Measurements from ENCODE around the gene CTSO.

Gene CTSO

DNA sequence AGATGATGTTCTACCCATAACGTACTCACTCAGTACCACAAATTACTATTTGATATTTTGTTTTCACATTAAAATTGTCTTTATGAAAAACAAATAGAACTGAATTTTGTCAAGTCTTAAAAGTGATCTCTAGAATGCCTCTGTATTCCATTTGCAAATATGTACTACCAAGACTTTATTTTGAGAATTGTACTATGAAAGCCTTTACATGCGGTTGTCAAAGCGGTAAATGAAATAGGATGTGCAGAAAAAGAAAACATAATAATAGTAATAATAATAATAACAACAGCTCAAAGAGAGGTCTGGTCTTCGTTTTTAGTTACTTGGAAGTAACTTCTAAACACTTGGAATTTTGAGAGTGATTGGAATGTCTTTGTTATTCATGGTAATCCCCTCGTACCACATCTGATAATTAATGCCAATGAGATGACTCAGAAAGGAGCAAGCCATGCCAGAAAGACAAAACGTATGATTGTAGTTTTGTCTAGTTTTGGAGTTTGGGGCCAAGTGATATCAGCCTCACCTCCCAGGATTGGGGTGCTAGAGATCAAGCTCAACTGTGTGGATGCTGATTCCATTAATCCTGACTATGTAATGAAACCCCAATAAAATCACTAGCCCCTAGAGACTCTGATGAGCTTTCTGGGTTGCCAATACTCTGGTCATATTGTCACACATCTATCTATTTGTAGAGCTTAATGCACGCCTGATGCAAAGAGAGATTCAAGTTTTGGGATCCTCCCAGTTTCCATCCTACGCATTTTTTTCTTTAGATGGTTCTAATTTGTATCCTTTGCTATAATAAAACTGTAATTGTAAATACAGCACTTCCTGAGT, 20.2 kb upstream of the CTSO start:
- H3F3A ChIP-seq (ENCODE audit: insufficient read depth), result no peaks in the 10 kb centered on the region
- no peaks in the 10 kb centered on the region for H3K9me3 ChIP-seq (ENCODE audit: insufficient read depth, low read length)
- no peaks in the 10 kb centered on the region for H3K9me2 ChIP-seq (replicated peaks; ENCODE audit: insufficient read depth, low read length)
- H4K20me1 ChIP-seq (ENCODE audit: low read depth, low read length), result no peaks in the 10 kb centered on the region
- H3K27me3 ChIP-seq (ENCODE audit: low read length), result no peaks in the 10 kb centered on the region
- H3K4me2 ChIP-seq (ENCODE audit: low read depth, low read length, poor library complexity, severe bottlenecking), result no peak overlapping the region
- TF ChIP-seq, protein P1, sequence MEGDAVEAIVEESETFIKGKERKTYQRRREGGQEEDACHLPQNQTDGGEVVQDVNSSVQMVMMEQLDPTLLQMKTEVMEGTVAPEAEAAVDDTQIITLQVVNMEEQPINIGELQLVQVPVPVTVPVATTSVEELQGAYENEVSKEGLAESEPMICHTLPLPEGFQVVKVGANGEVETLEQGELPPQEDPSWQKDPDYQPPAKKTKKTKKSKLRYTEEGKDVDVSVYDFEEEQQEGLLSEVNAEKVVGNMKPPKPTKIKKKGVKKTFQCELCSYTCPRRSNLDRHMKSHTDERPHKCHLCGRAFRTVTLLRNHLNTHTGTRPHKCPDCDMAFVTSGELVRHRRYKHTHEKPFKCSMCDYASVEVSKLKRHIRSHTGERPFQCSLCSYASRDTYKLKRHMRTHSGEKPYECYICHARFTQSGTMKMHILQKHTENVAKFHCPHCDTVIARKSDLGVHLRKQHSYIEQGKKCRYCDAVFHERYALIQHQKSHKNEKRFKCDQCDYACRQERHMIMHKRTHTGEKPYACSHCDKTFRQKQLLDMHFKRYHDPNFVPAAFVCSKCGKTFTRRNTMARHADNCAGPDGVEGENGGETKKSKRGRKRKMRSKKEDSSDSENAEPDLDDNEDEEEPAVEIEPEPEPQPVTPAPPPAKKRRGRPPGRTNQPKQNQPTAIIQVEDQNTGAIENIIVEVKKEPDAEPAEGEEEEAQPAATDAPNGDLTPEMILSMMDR (IDR thresholded peaks at IDR 0.05; ENCODE audit: insufficient read depth, low read length, poor library complexity, severe bottlenecking), result no peak
- no peak for TF ChIP-seq EZH2phosphoT487 (conservative IDR thresholded peaks at IDR 0.05; ENCODE audit: low read length)
- H3K36me3 ChIP-seq (ENCODE audit: low read length), result no peaks in the 10 kb centered on the region
- H3K4me3 ChIP-seq (ENCODE audit: insufficient read depth, low read length, poor library complexity, severe bottlenecking), result no peak overlapping the region
- no peaks in the 10 kb centered on the region for H3K79me2 ChIP-seq (ENCODE audit: insufficient read depth, low read length)
- H3K9ac ChIP-seq (ENCODE audit: low read length), result no peak overlapping the region
- H3K27ac ChIP-seq (ENCODE audit: low read depth, low read length), result no peak overlapping the region
- no peak overlapping the region for H2AFZ ChIP-seq (ENCODE audit: low read depth, low read length, severe bottlenecking)

DNA sequence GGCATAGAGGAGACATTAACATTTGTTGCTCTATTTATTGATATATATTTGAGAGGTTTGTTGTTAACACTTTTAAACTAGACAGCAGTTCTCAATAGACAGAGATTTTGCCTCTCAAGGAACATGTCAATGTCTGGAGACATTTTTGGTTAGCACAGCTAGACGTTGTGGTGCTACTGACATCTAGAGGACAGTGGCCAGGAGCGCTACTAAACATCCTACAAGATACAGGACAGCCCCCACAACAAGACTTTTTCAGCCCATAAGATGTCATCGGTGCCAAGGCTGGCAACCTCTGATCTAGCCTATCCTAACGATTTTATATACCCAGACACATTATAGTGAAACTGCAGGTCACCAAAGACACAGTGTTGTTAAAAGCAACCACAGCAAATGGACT, 18.4 kb upstream of the CTSO start:
- Histone ChIP-seq H3K9me3 (ENCODE audit: insufficient read depth, low read length) (no peaks in the 10 kb centered on the region), H2AFZ (ENCODE audit: low read depth, low read length, severe bottlenecking) (no peak overlapping the region), H3K79me2 (ENCODE audit: insufficient read depth, low read length) (no peaks in the 10 kb centered on the region), H3K36me3 (ENCODE audit: low read length) (no peaks in the 10 kb centered on the region), H3K4me2 (ENCODE audit: low read depth, low read length, poor library complexity, severe bottlenecking) (no peak overlapping the region), H3K9ac (ENCODE audit: low read length) (no peak overlapping the region), H3K4me3 (ENCODE audit: insufficient read depth, low read length, poor library complexity, severe bottlenecking) (no peak overlapping the region), H3K27me3 (ENCODE audit: low read length) (no peaks in the 10 kb centered on the region), H3K9me2 (replicated peaks; ENCODE audit: insufficient read depth, low read length) (no peaks in the 10 kb centered on the region), H3F3A (ENCODE audit: insufficient read depth) (no peaks in the 10 kb centered on the region), H3K27ac (ENCODE audit: low read depth, low read length) (no peak overlapping the region), H4K20me1 (ENCODE audit: low read depth, low read length) (no peaks in the 10 kb centered on the region)
- TF ChIP-seq EZH2phosphoT487 (conservative IDR thresholded peaks at IDR 0.05; ENCODE audit: low read length), result no peak
- TF ChIP-seq, protein P1 (IDR thresholded peaks at IDR 0.05; ENCODE audit: insufficient read depth, low read length, poor library complexity, severe bottlenecking), result peak; percentile 12

DNA sequence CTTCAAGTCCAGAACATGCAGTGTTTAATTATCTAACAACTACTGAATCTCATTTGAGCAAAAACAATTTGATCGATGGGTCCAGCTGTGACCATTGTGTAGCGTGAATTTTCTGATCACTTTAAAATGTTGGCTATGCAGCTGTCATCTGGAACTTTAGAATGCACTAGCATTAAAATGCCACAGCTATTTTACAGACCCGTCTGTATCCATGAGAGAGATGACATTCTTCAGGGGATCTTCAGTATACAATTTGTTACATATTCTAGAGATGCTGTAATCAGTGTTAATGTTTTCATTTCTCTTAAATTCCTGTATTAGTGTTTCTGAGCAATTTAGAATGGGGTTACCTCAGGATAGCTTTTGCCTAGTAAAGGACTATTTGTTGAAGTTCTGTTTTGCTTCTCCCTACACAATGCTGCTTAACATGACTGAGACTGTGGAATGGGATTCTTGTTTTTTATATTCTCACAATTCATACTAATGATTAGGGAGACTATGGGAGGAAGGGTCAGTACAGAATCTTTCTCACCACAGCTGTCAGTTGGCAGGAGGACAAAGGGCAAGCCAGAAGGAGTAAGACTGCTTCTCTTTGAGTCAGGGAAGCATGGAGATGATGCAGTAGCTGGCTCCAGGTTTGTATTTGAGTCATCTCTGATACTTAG, 13.2 kb upstream of the CTSO start:
- H3K4me3 ChIP-seq (ENCODE audit: insufficient read depth, low read length, poor library complexity, severe bottlenecking), result no peak overlapping the region
- no peaks in the 10 kb centered on the region for H3K27me3 ChIP-seq (ENCODE audit: low read length)
- no peaks in the 10 kb centered on the region for H3K36me3 ChIP-seq (ENCODE audit: low read length)
- H3K79me2 ChIP-seq (ENCODE audit: insufficient read depth, low read length), result no peaks in the 10 kb centered on the region
- H2AFZ ChIP-seq (ENCODE audit: low read depth, low read length, severe bottlenecking), result no peak overlapping the region
- TF ChIP-seq, protein P1 (IDR thresholded peaks at IDR 0.05; ENCODE audit: insufficient read depth, low read length, poor library complexity, severe bottlenecking), result no peak
- no peak for TF ChIP-seq EZH2phosphoT487 (conservative IDR thresholded peaks at IDR 0.05; ENCODE audit: low read length)
- no peak overlapping the region for H3K9ac ChIP-seq (ENCODE audit: low read length)
- no peaks in the 10 kb centered on the region for H3K9me3 ChIP-seq (ENCODE audit: insufficient read depth, low read length)
- H3K4me2 ChIP-seq (ENCODE audit: low read depth, low read length, poor library complexity, severe bottlenecking), result no peak overlapping the region
- no peaks in the 10 kb centered on the region for H3F3A ChIP-seq (ENCODE audit: insufficient read depth)
- no peaks in the 10 kb centered on the region for H3K9me2 ChIP-seq (replicated peaks; ENCODE audit: insufficient read depth, low read length)
- no peak overlapping the region for H3K27ac ChIP-seq (ENCODE audit: low read depth, low read length)
- no peaks in the 10 kb centered on the region for H4K20me1 ChIP-seq (ENCODE audit: low read depth, low read length)
